ENCODE results near the gene CIAO2A. TPM values are rescaled to one million over a fixed set of nuclear protein-coding genes. Genes with fewer than 3 reads are reported as not detected.

Gene CIAO2A
- total and polyA plus RNA-seq, 4 donors: 124 to 404 (median 159) TPM

- Histone ChIP-seq H3K36me3 (ENCODE audit: control insufficient read depth in 4 of 4, insufficient read depth in 3 of 4, low read depth in 1 of 4, low read length in 3 of 4) (no peaks in the 10 kb centered on the region), H3K27ac (ENCODE audit: low read depth in 1 of 2, low read length in 2 of 2) (no peak overlapping the region), H3K9ac (ENCODE audit: low read depth in 1 of 2, low read length in 2 of 2) (no peak overlapping the region), H3K27me3 (ENCODE audit: control insufficient read depth in 4 of 4, insufficient read depth in 4 of 4, low read length in 3 of 4) (no peaks in the 10 kb centered on the region), H3K4me1 (ENCODE audit: control insufficient read depth in 4 of 4, insufficient read depth in 4 of 4, low read length in 3 of 4) (no peaks in the 10 kb centered on the region), H3K4me3 (ENCODE audit: low read depth in 1 of 3, low read length in 3 of 3) (no peak overlapping the region), H3K9me3 (ENCODE audit: control insufficient read depth in 4 of 4, low read length in 3 of 4) (no peaks in the 10 kb centered on the region)
- TF ChIP-seq SP1 (IDR thresholded peaks at IDR 0.05): no peak
- no peak for TF ChIP-seq FOXA2 (IDR thresholded peaks at IDR 0.05)
- TF ChIP-seq HNF4G (IDR thresholded peaks at IDR 0.05): no peak
- TF ChIP-seq, protein P1, sequence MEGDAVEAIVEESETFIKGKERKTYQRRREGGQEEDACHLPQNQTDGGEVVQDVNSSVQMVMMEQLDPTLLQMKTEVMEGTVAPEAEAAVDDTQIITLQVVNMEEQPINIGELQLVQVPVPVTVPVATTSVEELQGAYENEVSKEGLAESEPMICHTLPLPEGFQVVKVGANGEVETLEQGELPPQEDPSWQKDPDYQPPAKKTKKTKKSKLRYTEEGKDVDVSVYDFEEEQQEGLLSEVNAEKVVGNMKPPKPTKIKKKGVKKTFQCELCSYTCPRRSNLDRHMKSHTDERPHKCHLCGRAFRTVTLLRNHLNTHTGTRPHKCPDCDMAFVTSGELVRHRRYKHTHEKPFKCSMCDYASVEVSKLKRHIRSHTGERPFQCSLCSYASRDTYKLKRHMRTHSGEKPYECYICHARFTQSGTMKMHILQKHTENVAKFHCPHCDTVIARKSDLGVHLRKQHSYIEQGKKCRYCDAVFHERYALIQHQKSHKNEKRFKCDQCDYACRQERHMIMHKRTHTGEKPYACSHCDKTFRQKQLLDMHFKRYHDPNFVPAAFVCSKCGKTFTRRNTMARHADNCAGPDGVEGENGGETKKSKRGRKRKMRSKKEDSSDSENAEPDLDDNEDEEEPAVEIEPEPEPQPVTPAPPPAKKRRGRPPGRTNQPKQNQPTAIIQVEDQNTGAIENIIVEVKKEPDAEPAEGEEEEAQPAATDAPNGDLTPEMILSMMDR (IDR thresholded peaks at IDR 0.05; ENCODE audit: low read depth, low read length, missing input control): no peak
- TF ChIP-seq, protein P2, sequence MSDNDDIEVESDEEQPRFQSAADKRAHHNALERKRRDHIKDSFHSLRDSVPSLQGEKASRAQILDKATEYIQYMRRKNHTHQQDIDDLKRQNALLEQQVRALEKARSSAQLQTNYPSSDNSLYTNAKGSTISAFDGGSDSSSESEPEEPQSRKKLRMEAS (IDR thresholded peaks at IDR 0.05): no peak
- no peak for TF ChIP-seq ATF3 (IDR thresholded peaks at IDR 0.05)
- TF ChIP-seq NR2F2 (IDR thresholded peaks at IDR 0.05): no peak
- no peak for TF ChIP-seq GABPA (IDR thresholded peaks at IDR 0.05 in 1 of 2, conservative IDR thresholded peaks at IDR 0.05 in 1 of 2)
- TF ChIP-seq EGR1 (IDR thresholded peaks at IDR 0.05; ENCODE audit: low read depth in 2 of 2): no peak
- TF ChIP-seq, protein P3, sequence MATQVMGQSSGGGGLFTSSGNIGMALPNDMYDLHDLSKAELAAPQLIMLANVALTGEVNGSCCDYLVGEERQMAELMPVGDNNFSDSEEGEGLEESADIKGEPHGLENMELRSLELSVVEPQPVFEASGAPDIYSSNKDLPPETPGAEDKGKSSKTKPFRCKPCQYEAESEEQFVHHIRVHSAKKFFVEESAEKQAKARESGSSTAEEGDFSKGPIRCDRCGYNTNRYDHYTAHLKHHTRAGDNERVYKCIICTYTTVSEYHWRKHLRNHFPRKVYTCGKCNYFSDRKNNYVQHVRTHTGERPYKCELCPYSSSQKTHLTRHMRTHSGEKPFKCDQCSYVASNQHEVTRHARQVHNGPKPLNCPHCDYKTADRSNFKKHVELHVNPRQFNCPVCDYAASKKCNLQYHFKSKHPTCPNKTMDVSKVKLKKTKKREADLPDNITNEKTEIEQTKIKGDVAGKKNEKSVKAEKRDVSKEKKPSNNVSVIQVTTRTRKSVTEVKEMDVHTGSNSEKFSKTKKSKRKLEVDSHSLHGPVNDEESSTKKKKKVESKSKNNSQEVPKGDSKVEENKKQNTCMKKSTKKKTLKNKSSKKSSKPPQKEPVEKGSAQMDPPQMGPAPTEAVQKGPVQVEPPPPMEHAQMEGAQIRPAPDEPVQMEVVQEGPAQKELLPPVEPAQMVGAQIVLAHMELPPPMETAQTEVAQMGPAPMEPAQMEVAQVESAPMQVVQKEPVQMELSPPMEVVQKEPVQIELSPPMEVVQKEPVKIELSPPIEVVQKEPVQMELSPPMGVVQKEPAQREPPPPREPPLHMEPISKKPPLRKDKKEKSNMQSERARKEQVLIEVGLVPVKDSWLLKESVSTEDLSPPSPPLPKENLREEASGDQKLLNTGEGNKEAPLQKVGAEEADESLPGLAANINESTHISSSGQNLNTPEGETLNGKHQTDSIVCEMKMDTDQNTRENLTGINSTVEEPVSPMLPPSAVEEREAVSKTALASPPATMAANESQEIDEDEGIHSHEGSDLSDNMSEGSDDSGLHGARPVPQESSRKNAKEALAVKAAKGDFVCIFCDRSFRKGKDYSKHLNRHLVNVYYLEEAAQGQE (IDR thresholded peaks at IDR 0.05): no peak
- no peak for TF ChIP-seq YY1 (IDR thresholded peaks at IDR 0.05)
- TF ChIP-seq FOXA1 (IDR thresholded peaks at IDR 0.05): no peak
- TF ChIP-seq RAD21 (IDR thresholded peaks at IDR 0.05): no peak
- no peak for TF ChIP-seq JUND (IDR thresholded peaks at IDR 0.05)
- no peak for TF ChIP-seq ZBTB33 (IDR thresholded peaks at IDR 0.05)
- TF ChIP-seq HNF4A (conservative IDR thresholded peaks at IDR 0.05): no peak
- WGBS: 93% methylated on average over 1 of the region's 1 CpG
- no peak for DNase-seq (ENCODE audit: low spot score)
These were observed 58.1 kb downstream of the CIAO2A start for GRCh38 chr15:64035525-64035924.

DNA sequence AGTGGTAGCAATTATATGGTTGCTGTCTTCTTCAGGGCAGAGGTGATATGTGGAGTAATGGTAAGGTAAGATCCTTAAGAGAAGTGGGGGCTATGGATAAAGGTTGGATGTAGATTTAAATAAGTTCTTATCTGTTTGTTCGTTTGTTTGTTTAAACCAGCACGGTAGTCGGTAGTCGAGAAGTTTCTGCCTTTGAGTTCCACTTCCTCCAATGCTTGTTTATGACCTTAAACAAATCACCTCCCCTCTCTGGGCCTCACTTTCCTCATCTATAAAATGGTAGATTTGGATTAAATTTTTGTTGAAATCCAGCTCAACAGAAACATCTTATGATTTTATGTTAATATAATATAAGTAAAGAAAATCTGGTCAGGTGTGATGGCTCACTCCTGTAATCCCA is 59.1 kb downstream of the CIAO2A start:
- WGBS: 46% methylated on average over 4 of the region's 4 CpGs
- no peaks in the 10 kb centered on the region for H3K9me3 ChIP-seq (ENCODE audit: control insufficient read depth in 4 of 4, low read length in 3 of 4)
- no peak overlapping the region for H3K27ac ChIP-seq (ENCODE audit: low read depth in 1 of 2, low read length in 2 of 2)
- no peaks in the 10 kb centered on the region for H3K4me1 ChIP-seq (ENCODE audit: control insufficient read depth in 4 of 4, insufficient read depth in 4 of 4, low read length in 3 of 4)
- H3K36me3 ChIP-seq (ENCODE audit: control insufficient read depth in 4 of 4, insufficient read depth in 3 of 4, low read depth in 1 of 4, low read length in 3 of 4): no peaks in the 10 kb centered on the region
- H3K27me3 ChIP-seq (ENCODE audit: control insufficient read depth in 4 of 4, insufficient read depth in 4 of 4, low read length in 3 of 4): no peaks in the 10 kb centered on the region
- H3K9ac ChIP-seq (ENCODE audit: low read depth in 1 of 2, low read length in 2 of 2): no peak overlapping the region
- no peak overlapping the region for H3K4me3 ChIP-seq (ENCODE audit: low read depth in 1 of 3, low read length in 3 of 3)
- no peak for DNase-seq (ENCODE audit: low spot score)
- TF ChIP-seq GABPA (IDR thresholded peaks at IDR 0.05 in 1 of 2, conservative IDR thresholded peaks at IDR 0.05 in 1 of 2) (no peak), FOXA2 (IDR thresholded peaks at IDR 0.05) (no peak), ZBTB33 (IDR thresholded peaks at IDR 0.05) (no peak), ATF3 (IDR thresholded peaks at IDR 0.05) (no peak), JUND (IDR thresholded peaks at IDR 0.05) (no peak), FOXA1 (IDR thresholded peaks at IDR 0.05) (no peak), TAF1 (conservative IDR thresholded peaks at IDR 0.05) (no peak), HNF4A (conservative IDR thresholded peaks at IDR 0.05) (no peak)
- TF ChIP-seq, protein P2 (IDR thresholded peaks at IDR 0.05): no peak
- TF ChIP-seq, protein P3 (IDR thresholded peaks at IDR 0.05): no peak

Data from liver (tissue), 9 donors.